H9 (cell line): ENCODE measurements around the gene ASXL3. TPM values are rescaled to one million over a fixed set of nuclear protein-coding genes. Genes with fewer than 3 reads are reported as not detected.
A peak's percentile ranks its signal among the peaks of the same experiment; 100 is the strongest.

Experiments used
- DNase-seq: peaks from one replicate; pipeline ENCODE4 v3.0.0-alpha.2; 2017
- H2AFZ ChIP-seq: one replicate; pipeline ENCODE4 v1.6.1; 2013; ENCODE audit warnings: mild to moderate bottlenecking, low read length, control low read depth, moderate library complexity
- H2AK5ac ChIP-seq: 2 replicates; pipeline ENCODE4 v1.6.1; 2013; ENCODE audit warnings: low read length, control low read depth, mixed read lengths; ENCODE audit not compliant: insufficient read length
- H2BK120ac ChIP-seq: one replicate; pipeline ENCODE4 v1.6.1; 2013; ENCODE audit warnings: low read depth, mild to moderate bottlenecking, low read length, control low read depth, inconsistent platforms; ENCODE audit not compliant: poor library complexity, severe bottlenecking
- H2BK12ac ChIP-seq: 2 replicates; pipeline ENCODE4 v1.6.1; 2013; ENCODE audit warnings: low read length, control low read depth, mixed read lengths, low read depth; ENCODE audit not compliant: insufficient read length
- H2BK15ac ChIP-seq: 2 replicates; pipeline ENCODE4 v1.6.1; 2013; ENCODE audit warnings: low read depth, low read length, control low read depth
- H2BK20ac ChIP-seq: one replicate; pipeline ENCODE4 v1.6.1; 2013; ENCODE audit warnings: low read depth, mild to moderate bottlenecking, low read length, control low read depth, inconsistent platforms; ENCODE audit not compliant: poor library complexity, severe bottlenecking
- H2BK5ac ChIP-seq: 2 replicates; pipeline ENCODE4 v1.6.1; 2013; ENCODE audit warnings: low read length, control low read depth, mixed read lengths; ENCODE audit not compliant: insufficient read length
- H3K14ac ChIP-seq: 2 replicates; pipeline ENCODE4 v1.6.1; 2013; ENCODE audit warnings: low read length, control low read depth; ENCODE audit not compliant: insufficient read depth
- H3K18ac ChIP-seq: 2 replicates; pipeline ENCODE4 v1.6.1; 2013; ENCODE audit warnings: low read depth, mild to moderate bottlenecking, mixed read lengths, low read length, control low read depth; ENCODE audit not compliant: insufficient read length
- H3K23ac ChIP-seq: 2 replicates; pipeline ENCODE4 v1.6.1; 2013; ENCODE audit warnings: low read length, control low read depth, mixed read lengths, low read depth; ENCODE audit not compliant: insufficient read length
- H3K23me2 ChIP-seq: 2 replicates; pipeline ENCODE4 v1.6.1; 2013; ENCODE audit warnings: low read depth, mild to moderate bottlenecking, mixed read lengths, low read length, control low read depth; ENCODE audit not compliant: insufficient read length, poor library complexity, severe bottlenecking
- H3K27ac ChIP-seq: 2 replicates; pipeline ENCODE4 v1.5.1; 2013; ENCODE audit warnings: low read length, control low read depth, mixed read lengths, low read depth; ENCODE audit not compliant: insufficient read length
- H3K27me3 ChIP-seq: 2 replicates; pipeline ENCODE4 v1.6.1; 2013; ENCODE audit warnings: low read length, control low read depth, inconsistent platforms; ENCODE audit not compliant: insufficient read depth
- H3K4ac ChIP-seq: 2 replicates; pipeline ENCODE4 v1.6.1; 2013; ENCODE audit warnings: low read depth, mild to moderate bottlenecking, control low read depth, inconsistent platforms, low read length, moderate library complexity
- H3K4me1 ChIP-seq: 2 replicates; pipeline ENCODE4 v1.6.1; 2013; ENCODE audit warnings: low read length, control low read depth, inconsistent platforms; ENCODE audit not compliant: insufficient read depth
- H3K4me2 ChIP-seq: 2 replicates; pipeline ENCODE4 v1.6.1; 2013; ENCODE audit warnings: low read length, control low read depth, mixed read lengths; ENCODE audit not compliant: insufficient read length, insufficient read depth
- H3K56ac ChIP-seq: 2 replicates; pipeline ENCODE4 v1.6.1; 2013; ENCODE audit warnings: low read depth, mild to moderate bottlenecking, mixed read lengths, low read length, control low read depth; ENCODE audit not compliant: insufficient read length
- H3K79me1 ChIP-seq: 2 replicates; pipeline ENCODE4 v1.6.1; 2013; ENCODE audit warnings: low read depth, mild to moderate bottlenecking, moderate library complexity, low read length, control low read depth, inconsistent platforms; ENCODE audit not compliant: insufficient read depth, poor library complexity, severe bottlenecking
- H3K79me2 ChIP-seq: 2 replicates; pipeline ENCODE4 v1.6.1; 2013; ENCODE audit warnings: low read length, control low read depth, inconsistent platforms; ENCODE audit not compliant: insufficient read depth
- H3K9ac ChIP-seq: 2 replicates; pipeline ENCODE4 v1.6.1; 2013; ENCODE audit warnings: low read length, control low read depth, mixed read lengths; ENCODE audit not compliant: insufficient read length; ENCODE audit errors: extremely low read depth
- H3K9me3 ChIP-seq: one replicate; pipeline ENCODE4 v1.6.1; 2013; ENCODE audit warnings: low read depth, low read length, inconsistent platforms; ENCODE audit not compliant: control insufficient read depth
- H3T11ph ChIP-seq: one replicate; pipeline ENCODE4 v1.6.1; 2013; ENCODE audit warnings: mild to moderate bottlenecking, low read length, control low read depth, inconsistent platforms
- H4K20me1 ChIP-seq: one replicate; pipeline ENCODE4 v1.6.1; 2013; ENCODE audit not compliant: control insufficient read depth, insufficient read length, insufficient read depth
- H4K5ac ChIP-seq: 2 replicates; pipeline ENCODE4 v1.6.1; 2013; ENCODE audit warnings: low read depth, mild to moderate bottlenecking, mixed read lengths, low read length, control low read depth; ENCODE audit not compliant: insufficient read length
- H4K8ac ChIP-seq: replicated peaks from 2 replicates; pipeline ENCODE4 v1.6.1; 2013; ENCODE audit warnings: low read length, control low read depth, mixed read lengths, low read depth; ENCODE audit not compliant: insufficient read length
- H4K91ac ChIP-seq: 2 replicates; pipeline ENCODE4 v1.6.1; 2013; ENCODE audit warnings: low read depth, mild to moderate bottlenecking, moderate library complexity, mixed read lengths, low read length, control low read depth; ENCODE audit not compliant: insufficient read length
- H3K27ac Mint-ChIP-seq, 3 experiments: 2 replicates in 2 of 3; 3 replicates in 1 of 3; pipeline ENCODE4 v1.8.0; 2020 to 2021; ENCODE audit warnings: mixed read lengths in 3 of 3, mild to moderate bottlenecking in 1 of 3, moderate library complexity in 1 of 3
- H3K27me3 Mint-ChIP-seq: 2 replicates; pipeline ENCODE4 v1.8.0; 2021; ENCODE audit warnings: low read depth, mild to moderate bottlenecking, moderate library complexity, mixed read lengths
- H3K36me3 Mint-ChIP-seq, 3 experiments: 2 replicates in 2 of 3; 3 replicates in 1 of 3; pipeline ENCODE4 v1.8.0; 2020 to 2021; ENCODE audit warnings: low read depth in 3 of 3, mixed read lengths in 3 of 3; ENCODE audit not compliant: insufficient read depth in 1 of 3
- H3K4me1 Mint-ChIP-seq, 2 experiments: 2 replicates each; pipeline ENCODE4 v1.8.0; 2020; ENCODE audit warnings: mixed read lengths in 2 of 2
- H3K4me3 Mint-ChIP-seq, 2 experiments: 2 replicates in 1 of 2; 3 replicates in 1 of 2; pipeline ENCODE4 v1.8.0; 2020 to 2021; ENCODE audit warnings: mild to moderate bottlenecking in 2 of 2, mixed read lengths in 2 of 2, moderate library complexity in 1 of 2
- H3K9me3 Mint-ChIP-seq, 2 experiments: 2 replicates in 1 of 2; 3 replicates in 1 of 2; pipeline ENCODE4 v1.8.0; 2020; ENCODE audit warnings: mild to moderate bottlenecking in 2 of 2, mixed read lengths in 2 of 2, moderate library complexity in 1 of 2
- CTCF ChIP-seq: fragments of 200-600 bp; sonication (generic); conservative IDR thresholded peaks from 3 replicates; pipeline ENCODE4 v1.8.0; 2021; ENCODE audit warnings: antibody characterized with exemption, mild to moderate bottlenecking
- WGBS: extraction: QIAGEN DNeasy Blood & Tissue Kit; methylation state at CpG from one replicate; pipeline ENCODE4 v1.1.7; 2013; ENCODE audit warnings: missing lambda C conversion rate, low lambda C conversion rate, mixed read lengths; ENCODE audit not compliant: insufficient read length; ENCODE audit errors: extremely low coverage; 5-methylcytosine and 5-hydroxymethylcytosine counted together
- total RNA-seq: library from RNA; stranded (reverse); gene quantifications from 2 replicates; pipeline ENCODE4 v1.2.1, GENCODE V29; 2021

Gene ASXL3
- total RNA-seq, 1 experiment from 2014 or later, result 0.35 TPM

GRCh38 chr18:33751613-33752221 lies 173.7 kb downstream of the ASXL3 start:
- no peak overlapping the region for H3K18ac ChIP-seq
- Mint-ChIP-seq H3K9me3 (no peaks in the 10 kb centered on the region), H3K4me1 (peaks cover 6 to 8% of the 10 kb centered on the region in 2 experiments; a peak in 3 of 4 replicates), H3K36me3 (no peaks in the 10 kb centered on the region), H3K27ac (no peak overlapping the region), H3K4me3 (no peak overlapping the region), H3K27me3 (no peaks in the 10 kb centered on the region)
- H3K14ac ChIP-seq, result no peak overlapping the region
- H4K8ac ChIP-seq, result no peak overlapping the region
- H4K91ac ChIP-seq, result no peak overlapping the region
- no peaks in the 10 kb centered on the region for H3K27me3 ChIP-seq
- H2BK20ac ChIP-seq, result no peak overlapping the region
- no peak overlapping the region for H3K9ac ChIP-seq
- no peaks in the 10 kb centered on the region for H3K79me1 ChIP-seq
- no peak overlapping the region for H3K23ac ChIP-seq
- WGBS, result no CpG with 5 or more reads among the region's 4 CpGs
- no peaks in the 10 kb centered on the region for H3K79me2 ChIP-seq
- H4K5ac ChIP-seq, result no peak overlapping the region
- H2AFZ ChIP-seq, result no peak overlapping the region
- H3K9me3 ChIP-seq, result no peaks in the 10 kb centered on the region
- no peak overlapping the region for H3K56ac ChIP-seq
- H2BK120ac ChIP-seq, result no peak overlapping the region
- H2BK12ac ChIP-seq, result no peak overlapping the region
- H3K27ac ChIP-seq, result no peak overlapping the region
- H3K4me2 ChIP-seq, result no peak overlapping the region
- no peak for DNase-seq
- H2AK5ac ChIP-seq, result no peak overlapping the region
- H3K23me2 ChIP-seq, result no peaks in the 10 kb centered on the region
- TF ChIP-seq CTCF, result peak; percentile 78
- H2BK5ac ChIP-seq, result no peak overlapping the region
- no peak overlapping the region for H3K4ac ChIP-seq
- H3T11ph ChIP-seq, result no peak overlapping the region
- H3K4me1 ChIP-seq, result no peaks in the 10 kb centered on the region
- H2BK15ac ChIP-seq, result no peak overlapping the region
- no peaks in the 10 kb centered on the region for H4K20me1 ChIP-seq
